SK-MEL-5 (cell line): ENCODE results near the gene FBXO42. TPM values are rescaled to one million over a fixed set of nuclear protein-coding genes. Genes with fewer than 3 reads are reported as not detected.

ENCODE experiments used
- DNase-seq: peaks from one replicate; pipeline ENCODE4 v3.0.0-alpha.2; 2016; ENCODE audit warnings: low read depth, low spot score
- in situ Hi-C: cut with HindIII; loops from 2 replicates; pipeline ENCODE4 v1.10.0; 2016; ENCODE audit warnings: low sequenced_read_pairs, high pct_unique_total_duplicates, low pct_unique_long_range_greater_than_20kb
- polyA plus RNA-seq, 2 experiments: library from polyadenylated mRNA; depleted of rRNA; stranded (reverse); fragments of >200 nt; gene quantifications; 2 replicates each; pipeline ENCODE4 v1.2.3, GENCODE V29; 2015
- total RNA-seq: library from RNA; depleted of rRNA; stranded (reverse); fragments of >200 nt; shearing (Covaris generic); gene quantifications from 2 replicates; pipeline ENCODE4 v1.2.3, GENCODE V29; 2014; rRNA removed

The FBXO42 gene
- 11.4 and 11.6 TPM in 2 replicates for total RNA-seq
- 12.8 and 16.1 TPM in 2 replicates for polyA plus RNA-seq (2015; cell fraction: cytosol; rRNA removed)
- polyA plus RNA-seq (2015; cell fraction: nucleus; rRNA removed), result 18.8 and 23.9 TPM in 2 replicates

- peak; percentile 87 for DNase-seq
- in situ Hi-C loops, result no loop called here
Observed at GRCh38 chr1:16351994-16352841, at the start of gene FBXO42. TSS of gene FBXO42 (minus strand) at chr1:16352480. CDS start at chr1:16315418, 37,062 bp downstream.

GRCh38 chr1:16398371-16398953 is 46.2 kb upstream of the FBXO42 start:
- in situ Hi-C loops, result no loop called here
- no peak for DNase-seq

GRCh38 chr1:16397120-16397519 is 44.8 kb upstream of the FBXO42 start:
- no peak for DNase-seq
- in situ Hi-C loops, result no loop called here

- in situ Hi-C loops, result no loop called here
- DNase-seq, result no peak
Observed at GRCh38 chr1:16396591-16396990, 44.3 kb upstream of the FBXO42 start.

GRCh38 chr1:16394977-16395376 is 42.7 kb upstream of the FBXO42 start:
- in situ Hi-C loops, result no loop called here
- no peak for DNase-seq

- no peak for DNase-seq
- in situ Hi-C loops, result no loop called here
Observed at GRCh38 chr1:16393570-16394521, 41.6 kb upstream of the FBXO42 start.

GRCh38 chr1:16392740-16393569 is 40.7 kb upstream of the FBXO42 start:
- DNase-seq, result no peak
- in situ Hi-C loops, result no loop called here

- in situ Hi-C loops, result no loop called here
- no peak for DNase-seq
Observed at GRCh38 chr1:16391411-16391810, 39.1 kb upstream of the FBXO42 start.

- in situ Hi-C loops, result no loop called here
Observed at GRCh38 chr1:16387201-16388188, 35.2 kb upstream of the FBXO42 start.

GRCh38 chr1:16386454-16387113 is 34.3 kb upstream of the FBXO42 start:
- peak; percentile 54 for DNase-seq
- in situ Hi-C loops, result no loop called here

More at GRCh38 chr1:16387201-16388188, 35.2 kb upstream of the FBXO42 start:
- no peak for DNase-seq

- in situ Hi-C loops, result no loop called here
- no peak for DNase-seq
Observed at GRCh38 chr1:16385659-16386453, 33.6 kb upstream of the FBXO42 start.

- DNase-seq, result no peak
- in situ Hi-C loops, result no loop called here
Observed at GRCh38 chr1:16383888-16384287, 31.6 kb upstream of the FBXO42 start.

GRCh38 chr1:16380868-16381267 is 28.6 kb upstream of the FBXO42 start:
- DNase-seq, result no peak
- in situ Hi-C loops, result no loop called here

GRCh38 chr1:16378443-16378842 is 26.2 kb upstream of the FBXO42 start:
- in situ Hi-C loops, result no loop called here
- no peak for DNase-seq

GRCh38 chr1:16376971-16377370 is 24.7 kb upstream of the FBXO42 start:
- no peak for DNase-seq
- in situ Hi-C loops, result no loop called here
